Measurements from ENCODE around the gene MAGOH.

DNA sequence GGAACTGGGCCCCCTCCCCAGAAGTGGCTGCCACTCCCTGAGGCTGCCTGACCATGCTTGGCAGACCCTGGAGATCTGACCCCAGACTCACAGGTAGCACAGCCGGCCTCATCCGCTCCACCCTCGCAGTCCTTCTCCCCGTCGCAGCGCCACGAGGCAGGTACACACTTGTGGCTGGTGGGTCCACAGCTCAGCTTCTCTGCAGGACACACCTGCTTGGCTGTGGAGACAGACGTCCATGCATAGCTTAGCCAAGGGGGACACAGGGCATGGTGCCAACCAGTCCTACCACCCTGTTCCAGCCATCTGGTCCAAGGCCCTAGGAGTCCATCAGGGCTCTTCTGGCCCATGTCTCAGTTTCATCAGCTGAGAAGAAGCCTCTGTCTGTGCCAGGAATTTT lies 42.2 kb upstream of the MAGOH start:
- TF ChIP-seq, protein P1, sequence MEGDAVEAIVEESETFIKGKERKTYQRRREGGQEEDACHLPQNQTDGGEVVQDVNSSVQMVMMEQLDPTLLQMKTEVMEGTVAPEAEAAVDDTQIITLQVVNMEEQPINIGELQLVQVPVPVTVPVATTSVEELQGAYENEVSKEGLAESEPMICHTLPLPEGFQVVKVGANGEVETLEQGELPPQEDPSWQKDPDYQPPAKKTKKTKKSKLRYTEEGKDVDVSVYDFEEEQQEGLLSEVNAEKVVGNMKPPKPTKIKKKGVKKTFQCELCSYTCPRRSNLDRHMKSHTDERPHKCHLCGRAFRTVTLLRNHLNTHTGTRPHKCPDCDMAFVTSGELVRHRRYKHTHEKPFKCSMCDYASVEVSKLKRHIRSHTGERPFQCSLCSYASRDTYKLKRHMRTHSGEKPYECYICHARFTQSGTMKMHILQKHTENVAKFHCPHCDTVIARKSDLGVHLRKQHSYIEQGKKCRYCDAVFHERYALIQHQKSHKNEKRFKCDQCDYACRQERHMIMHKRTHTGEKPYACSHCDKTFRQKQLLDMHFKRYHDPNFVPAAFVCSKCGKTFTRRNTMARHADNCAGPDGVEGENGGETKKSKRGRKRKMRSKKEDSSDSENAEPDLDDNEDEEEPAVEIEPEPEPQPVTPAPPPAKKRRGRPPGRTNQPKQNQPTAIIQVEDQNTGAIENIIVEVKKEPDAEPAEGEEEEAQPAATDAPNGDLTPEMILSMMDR (IDR thresholded peaks at IDR 0.05): no peak
- TF ChIP-seq FOXM1 (IDR thresholded peaks at IDR 0.05; ENCODE audit: low read depth) (no peak), YY1 (IDR thresholded peaks at IDR 0.05; ENCODE audit: low read depth) (no peak), NRF1 (IDR thresholded peaks at IDR 0.05; ENCODE audit: low read depth, low read length) (no peak), RAD21 (IDR thresholded peaks at IDR 0.05; ENCODE audit: low read length) (no peak), NFIC (IDR thresholded peaks at IDR 0.05; ENCODE audit: borderline replicate concordance) (no peak), SMC3 (IDR thresholded peaks at IDR 0.05; ENCODE audit: low read depth, low read length) (no peak), TAF1 (IDR thresholded peaks at IDR 0.05; ENCODE audit: borderline replicate concordance, low read depth, low read length) (no peak)
- TF ChIP-seq, protein P2, sequence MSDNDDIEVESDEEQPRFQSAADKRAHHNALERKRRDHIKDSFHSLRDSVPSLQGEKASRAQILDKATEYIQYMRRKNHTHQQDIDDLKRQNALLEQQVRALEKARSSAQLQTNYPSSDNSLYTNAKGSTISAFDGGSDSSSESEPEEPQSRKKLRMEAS (IDR thresholded peaks at IDR 0.05; ENCODE audit: low read depth): no peak
- TF ChIP-seq, protein P3, sequence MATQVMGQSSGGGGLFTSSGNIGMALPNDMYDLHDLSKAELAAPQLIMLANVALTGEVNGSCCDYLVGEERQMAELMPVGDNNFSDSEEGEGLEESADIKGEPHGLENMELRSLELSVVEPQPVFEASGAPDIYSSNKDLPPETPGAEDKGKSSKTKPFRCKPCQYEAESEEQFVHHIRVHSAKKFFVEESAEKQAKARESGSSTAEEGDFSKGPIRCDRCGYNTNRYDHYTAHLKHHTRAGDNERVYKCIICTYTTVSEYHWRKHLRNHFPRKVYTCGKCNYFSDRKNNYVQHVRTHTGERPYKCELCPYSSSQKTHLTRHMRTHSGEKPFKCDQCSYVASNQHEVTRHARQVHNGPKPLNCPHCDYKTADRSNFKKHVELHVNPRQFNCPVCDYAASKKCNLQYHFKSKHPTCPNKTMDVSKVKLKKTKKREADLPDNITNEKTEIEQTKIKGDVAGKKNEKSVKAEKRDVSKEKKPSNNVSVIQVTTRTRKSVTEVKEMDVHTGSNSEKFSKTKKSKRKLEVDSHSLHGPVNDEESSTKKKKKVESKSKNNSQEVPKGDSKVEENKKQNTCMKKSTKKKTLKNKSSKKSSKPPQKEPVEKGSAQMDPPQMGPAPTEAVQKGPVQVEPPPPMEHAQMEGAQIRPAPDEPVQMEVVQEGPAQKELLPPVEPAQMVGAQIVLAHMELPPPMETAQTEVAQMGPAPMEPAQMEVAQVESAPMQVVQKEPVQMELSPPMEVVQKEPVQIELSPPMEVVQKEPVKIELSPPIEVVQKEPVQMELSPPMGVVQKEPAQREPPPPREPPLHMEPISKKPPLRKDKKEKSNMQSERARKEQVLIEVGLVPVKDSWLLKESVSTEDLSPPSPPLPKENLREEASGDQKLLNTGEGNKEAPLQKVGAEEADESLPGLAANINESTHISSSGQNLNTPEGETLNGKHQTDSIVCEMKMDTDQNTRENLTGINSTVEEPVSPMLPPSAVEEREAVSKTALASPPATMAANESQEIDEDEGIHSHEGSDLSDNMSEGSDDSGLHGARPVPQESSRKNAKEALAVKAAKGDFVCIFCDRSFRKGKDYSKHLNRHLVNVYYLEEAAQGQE (IDR thresholded peaks at IDR 0.05; ENCODE audit: low read depth, low read length): no peak
- TF ChIP-seq, protein P4, sequence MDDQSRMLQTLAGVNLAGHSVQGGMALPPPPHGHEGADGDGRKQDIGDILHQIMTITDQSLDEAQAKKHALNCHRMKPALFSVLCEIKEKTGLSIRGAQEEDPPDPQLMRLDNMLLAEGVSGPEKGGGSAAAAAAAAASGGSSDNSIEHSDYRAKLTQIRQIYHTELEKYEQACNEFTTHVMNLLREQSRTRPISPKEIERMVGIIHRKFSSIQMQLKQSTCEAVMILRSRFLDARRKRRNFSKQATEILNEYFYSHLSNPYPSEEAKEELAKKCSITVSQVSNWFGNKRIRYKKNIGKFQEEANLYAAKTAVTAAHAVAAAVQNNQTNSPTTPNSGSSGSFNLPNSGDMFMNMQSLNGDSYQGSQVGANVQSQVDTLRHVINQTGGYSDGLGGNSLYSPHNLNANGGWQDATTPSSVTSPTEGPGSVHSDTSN (IDR thresholded peaks at IDR 0.05): no peak
- TF ChIP-seq, protein P5, sequence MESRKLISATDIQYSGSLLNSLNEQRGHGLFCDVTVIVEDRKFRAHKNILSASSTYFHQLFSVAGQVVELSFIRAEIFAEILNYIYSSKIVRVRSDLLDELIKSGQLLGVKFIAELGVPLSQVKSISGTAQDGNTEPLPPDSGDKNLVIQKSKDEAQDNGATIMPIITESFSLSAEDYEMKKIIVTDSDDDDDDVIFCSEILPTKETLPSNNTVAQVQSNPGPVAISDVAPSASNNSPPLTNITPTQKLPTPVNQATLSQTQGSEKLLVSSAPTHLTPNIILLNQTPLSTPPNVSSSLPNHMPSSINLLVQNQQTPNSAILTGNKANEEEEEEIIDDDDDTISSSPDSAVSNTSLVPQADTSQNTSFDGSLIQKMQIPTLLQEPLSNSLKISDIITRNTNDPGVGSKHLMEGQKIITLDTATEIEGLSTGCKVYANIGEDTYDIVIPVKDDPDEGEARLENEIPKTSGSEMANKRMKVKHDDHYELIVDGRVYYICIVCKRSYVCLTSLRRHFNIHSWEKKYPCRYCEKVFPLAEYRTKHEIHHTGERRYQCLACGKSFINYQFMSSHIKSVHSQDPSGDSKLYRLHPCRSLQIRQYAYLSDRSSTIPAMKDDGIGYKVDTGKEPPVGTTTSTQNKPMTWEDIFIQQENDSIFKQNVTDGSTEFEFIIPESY (IDR thresholded peaks at IDR 0.05; ENCODE audit: borderline replicate concordance, low read depth): no peak
- TF ChIP-seq, protein P6, sequence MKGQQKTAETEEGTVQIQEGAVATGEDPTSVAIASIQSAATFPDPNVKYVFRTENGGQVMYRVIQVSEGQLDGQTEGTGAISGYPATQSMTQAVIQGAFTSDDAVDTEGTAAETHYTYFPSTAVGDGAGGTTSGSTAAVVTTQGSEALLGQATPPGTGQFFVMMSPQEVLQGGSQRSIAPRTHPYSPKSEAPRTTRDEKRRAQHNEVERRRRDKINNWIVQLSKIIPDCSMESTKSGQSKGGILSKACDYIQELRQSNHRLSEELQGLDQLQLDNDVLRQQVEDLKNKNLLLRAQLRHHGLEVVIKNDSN (IDR thresholded peaks at IDR 0.05; ENCODE audit: borderline replicate concordance, low read depth): no peak
